Stomach (tissue), 9 donors: Measurements from ENCODE around the gene UCHL5. TPM values are rescaled to one million over a fixed set of nuclear protein-coding genes. Genes with fewer than 3 reads are reported as not detected.

ENCODE experiments used
- DNase-seq, 2 donors: peaks; one replicate each; pipeline versions ENCODE4 v3.0.0 to v3.0.0-alpha.2; 2013 to 2019
- H3K27ac ChIP-seq, 5 donors: fragments of 200-600 bp in 4 of 5; sonication (generic) in 4 of 5; one replicate each; pipeline ENCODE4 v1.5.1; 2013 to 2019; ENCODE audit warnings: mild to moderate bottlenecking in 1 of 5, moderate library complexity in 1 of 5
- H3K27me3 ChIP-seq, 3 donors: fragments of 200-600 bp; sonication (generic); one replicate each; pipeline ENCODE4 v1.5.1; 2017 to 2019; ENCODE audit warnings: mixed run types in 1 of 3
- H3K36me3 ChIP-seq, 4 donors: fragments of 200-600 bp; sonication (generic); 1 replicate in 3 of 4; 2 replicates in 1 of 4; pipeline ENCODE4 v1.5.1; 2016 to 2019
- H3K4me1 ChIP-seq, 4 donors: fragments of 200-600 bp; sonication (generic); one replicate each; pipeline ENCODE4 v1.5.1; 2016 to 2019
- H3K4me3 ChIP-seq, 4 donors: fragments of 200-600 bp; sonication (generic) in 3 of 4; one replicate each; pipeline ENCODE4 v1.5.1; 2016 to 2019; ENCODE audit warnings: mild to moderate bottlenecking in 1 of 4
- H3K9me3 ChIP-seq, 4 donors: fragments of 200-600 bp; sonication (generic); one replicate each; pipeline ENCODE4 v1.5.1; 2016 to 2019
- EP300 ChIP-seq: sonication (generic); formaldehyde crosslinking; IDR thresholded peaks from one replicate; pipeline ENCODE4 v1.6.1; 2017; ENCODE audit warnings: antibody characterized with exemption
- POLR2A ChIP-seq, 4 donors: fragments of 450-650 bp; IDR thresholded peaks; one replicate each; pipeline ENCODE4 v1.6.1; 2016; ENCODE audit warnings: antibody characterized with exemption in 4 of 4, control low read depth in 2 of 4, mild to moderate bottlenecking in 1 of 4, moderate library complexity in 1 of 4
- POLR2AphosphoS5 ChIP-seq, 3 donors: sonication (generic); formaldehyde crosslinking; IDR thresholded peaks; one replicate each; pipeline ENCODE4 v1.6.1; 2016; ENCODE audit warnings: antibody characterized with exemption in 3 of 3
- WGBS, 5 donors: extraction: QIAGEN DNeasy Blood & Tissue Kit in 3 of 5; methylation state at CpG; one replicate each; pipeline versions ENCODE4 v1.1.5 to v1.1.7; 2013 to 2018; 5-methylcytosine and 5-hydroxymethylcytosine counted together
- intact Hi-C: fragments of 100-400 bp; cut with DNase I; formaldehyde crosslinking; loops from one replicate; pipeline ENCODE4 v1.15.1; 2023; ENCODE audit warnings: low total_unique reads
- polyA plus RNA-seq, 3 donors: library from polyadenylated mRNA; stranded (reverse); fragments of 200-250 nt; gene quantifications; one replicate each; pipeline ENCODE4 v1.2.3, GENCODE V29; 2013
- total RNA-seq, 5 donors: library from RNA; depleted of rRNA; stranded (reverse); fragments of >200 nt; gene quantifications; one replicate each; pipeline versions ENCODE4 v1.1.0 to v1.2.3, GENCODE V29; 2014 to 2016
- TF ChIP-seq, protein P1 (sequence below), 7 experiments: fragments of 450-650 bp in 4 of 7; fragments of 200-600 bp in 3 of 7; sonication (generic) in 3 of 7; IDR thresholded peaks; one replicate each; pipeline ENCODE4 v1.5.1; 2016 to 2019; ENCODE audit warnings: antibody characterized with exemption in 7 of 7, control low read depth in 2 of 7, mild to moderate bottlenecking in 1 of 7
- donor health status: healthy with polysubstance abuse.
- donor health status: Bipolar disorder and iron deficiency.
- donor health status: healthy.

UCHL5 gene
- total and polyA plus RNA-seq, 8 donors = 8.7 to 69.8 (median 24.9) TPM

DNA sequence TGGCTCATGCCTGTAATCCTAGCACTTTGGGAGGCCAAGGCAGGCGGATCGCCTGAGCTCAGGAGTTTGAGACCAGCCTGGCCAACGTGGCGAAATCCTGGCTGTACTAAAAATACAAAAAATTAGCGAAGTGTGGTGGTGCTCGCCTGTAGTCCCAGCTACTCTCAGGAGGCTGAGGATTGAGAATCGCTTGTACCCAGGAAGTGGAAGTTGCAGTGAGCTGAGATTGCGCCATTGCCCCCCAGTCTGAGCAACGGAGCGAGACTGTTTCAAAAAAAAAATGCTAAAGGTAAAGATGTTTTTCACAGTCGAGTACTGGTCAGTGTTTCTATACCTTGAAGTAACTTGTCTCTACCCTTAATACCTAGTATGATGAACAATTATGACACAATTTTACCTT, 35.0 kb upstream of the UCHL5 start:
- no peak overlapping the region for H3K4me3 ChIP-seq
- WGBS, 5 donors = 93 to 98% (median 94%) methylated on average over 11 of the region's 11 CpGs
- peaks cover 18 to 79% (median 77%) of the 10 kb centered on the region in 4 donors for H3K36me3 ChIP-seq
- no peak overlapping the region for H3K27ac ChIP-seq
- TF ChIP-seq, protein P1, sequence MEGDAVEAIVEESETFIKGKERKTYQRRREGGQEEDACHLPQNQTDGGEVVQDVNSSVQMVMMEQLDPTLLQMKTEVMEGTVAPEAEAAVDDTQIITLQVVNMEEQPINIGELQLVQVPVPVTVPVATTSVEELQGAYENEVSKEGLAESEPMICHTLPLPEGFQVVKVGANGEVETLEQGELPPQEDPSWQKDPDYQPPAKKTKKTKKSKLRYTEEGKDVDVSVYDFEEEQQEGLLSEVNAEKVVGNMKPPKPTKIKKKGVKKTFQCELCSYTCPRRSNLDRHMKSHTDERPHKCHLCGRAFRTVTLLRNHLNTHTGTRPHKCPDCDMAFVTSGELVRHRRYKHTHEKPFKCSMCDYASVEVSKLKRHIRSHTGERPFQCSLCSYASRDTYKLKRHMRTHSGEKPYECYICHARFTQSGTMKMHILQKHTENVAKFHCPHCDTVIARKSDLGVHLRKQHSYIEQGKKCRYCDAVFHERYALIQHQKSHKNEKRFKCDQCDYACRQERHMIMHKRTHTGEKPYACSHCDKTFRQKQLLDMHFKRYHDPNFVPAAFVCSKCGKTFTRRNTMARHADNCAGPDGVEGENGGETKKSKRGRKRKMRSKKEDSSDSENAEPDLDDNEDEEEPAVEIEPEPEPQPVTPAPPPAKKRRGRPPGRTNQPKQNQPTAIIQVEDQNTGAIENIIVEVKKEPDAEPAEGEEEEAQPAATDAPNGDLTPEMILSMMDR (IDR thresholded peaks at IDR 0.05) = no peak
- TF ChIP-seq POLR2AphosphoS5 (IDR thresholded peaks at IDR 0.05) (no peak), EP300 (no peak), POLR2A (IDR thresholded peaks at IDR 0.05) (no peak)
- H3K9me3 ChIP-seq = no peaks in the 10 kb centered on the region
- no peaks in the 10 kb centered on the region for H3K4me1 ChIP-seq
- intact Hi-C loops = no loop called here
- DNase-seq = no peak
- no peaks in the 10 kb centered on the region for H3K27me3 ChIP-seq

- TF ChIP-seq POLR2A (IDR thresholded peaks at IDR 0.05) (no peak), EP300 (no peak), POLR2AphosphoS5 (IDR thresholded peaks at IDR 0.05) (no peak)
- TF ChIP-seq, protein P1 (IDR thresholded peaks at IDR 0.05) = no peak
- 66 to 79% (median 76%) methylated on average over 1 of the region's 1 CpG for WGBS, 5 donors
- no peak overlapping the region for H3K27ac ChIP-seq
- DNase-seq = no peak
- H3K4me1 ChIP-seq = no peaks in the 10 kb centered on the region
- H3K4me3 ChIP-seq = no peak overlapping the region
- intact Hi-C loops = no loop called here
- H3K9me3 ChIP-seq = no peaks in the 10 kb centered on the region
- H3K36me3 ChIP-seq = peaks cover 4 to 61% (median 45%) of the 10 kb centered on the region in 4 donors
- no peaks in the 10 kb centered on the region for H3K27me3 ChIP-seq
Measured at GRCh38 chr1:193090865-193091264, 31.7 kb upstream of the UCHL5 start.

- DNase-seq = no peak
- Histone ChIP-seq H3K27me3 (no peaks in the 10 kb centered on the region), H3K27ac (no peak overlapping the region), H3K36me3 (peaks cover 10 to 62% (median 40%) of the 10 kb centered on the region in 4 donors), H3K4me1 (no peaks in the 10 kb centered on the region), H3K4me3 (no peak overlapping the region), H3K9me3 (no peaks in the 10 kb centered on the region)
- WGBS, 5 donors = 44 to 53% (median 52%) methylated on average over 3 of the region's 3 CpGs
- intact Hi-C loops = no loop called here
- TF ChIP-seq EP300 = no peak
- TF ChIP-seq, protein P1 (IDR thresholded peaks at IDR 0.05) = no peak
- no peak for TF ChIP-seq POLR2AphosphoS5 (IDR thresholded peaks at IDR 0.05)
- no peak for TF ChIP-seq POLR2A (IDR thresholded peaks at IDR 0.05)
Measured at GRCh38 chr1:193087893-193088292, 28.7 kb upstream of the UCHL5 start.

DNA sequence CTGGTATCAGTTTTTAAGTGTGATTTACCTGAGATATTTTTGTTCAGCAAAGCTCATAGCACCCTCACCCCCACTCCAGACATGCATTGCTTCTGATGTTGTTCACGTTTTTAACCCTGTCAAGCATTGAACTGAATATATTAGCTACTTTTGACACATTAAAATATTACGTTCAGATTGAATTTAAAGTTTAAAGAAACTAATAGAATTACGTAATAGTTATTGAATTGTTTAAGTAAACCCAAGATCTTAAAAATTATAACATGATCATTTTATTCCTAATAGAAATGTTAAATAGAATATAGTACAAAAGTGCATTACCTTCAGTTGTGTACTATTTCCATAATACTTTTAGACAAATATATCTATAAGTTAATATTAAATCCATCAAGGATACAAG, 27.2 kb upstream of the UCHL5 start:
- TF ChIP-seq POLR2AphosphoS5 (IDR thresholded peaks at IDR 0.05) (no peak), EP300 (no peak), POLR2A (IDR thresholded peaks at IDR 0.05) (no peak)
- TF ChIP-seq, protein P1 (IDR thresholded peaks at IDR 0.05) = no peak
- no peaks in the 10 kb centered on the region for H3K4me1 ChIP-seq
- peaks cover 16 to 68% (median 47%) of the 10 kb centered on the region in 4 donors for H3K36me3 ChIP-seq
- no peak for DNase-seq
- H3K27me3 ChIP-seq = no peaks in the 10 kb centered on the region
- no peak overlapping the region for H3K4me3 ChIP-seq
- intact Hi-C loops = no loop called here
- H3K27ac ChIP-seq = no peak overlapping the region
- no peaks in the 10 kb centered on the region for H3K9me3 ChIP-seq
- WGBS, 5 donors = 89 to 97% (median 89%) methylated on average over 3 of the region's 3 CpGs
